Mesenchymal stem cell (in vitro differentiated cells and primary cell): ENCODE results near the gene SOD3.

Experiments
- DNase-seq: peaks from one replicate; pipeline ENCODE4 v3.0.0-alpha.2; 2013
- H2AFZ ChIP-seq: one replicate; pipeline ENCODE4 v1.6.1; 2013; ENCODE audit warnings: low read depth, mild to moderate bottlenecking, control low read depth, inconsistent platforms, low read length, moderate library complexity
- H2AK5ac ChIP-seq: 2 replicates; pipeline ENCODE4 v1.6.1; 2013; ENCODE audit warnings: low read length, moderate library complexity, mild to moderate bottlenecking, inconsistent platforms; ENCODE audit not compliant: severe bottlenecking
- H2BK120ac ChIP-seq: one replicate; pipeline ENCODE4 v1.6.1; 2013; ENCODE audit warnings: low read depth, mild to moderate bottlenecking, inconsistent platforms, low read length, moderate library complexity
- H2BK12ac ChIP-seq, 2 experiments: one replicate each; pipeline ENCODE4 v1.6.1; 2013; ENCODE audit warnings: inconsistent platforms in 2 of 2, low read length in 2 of 2, mild to moderate bottlenecking in 2 of 2, moderate library complexity in 2 of 2, control low read depth in 1 of 2
- H2BK15ac ChIP-seq: one replicate; pipeline ENCODE4 v1.6.1; 2013; ENCODE audit warnings: mild to moderate bottlenecking, low read depth, inconsistent platforms; ENCODE audit not compliant: poor library complexity, severe bottlenecking
- H2BK5ac ChIP-seq: 2 replicates; pipeline ENCODE4 v1.6.1; 2013; ENCODE audit warnings: low read depth, mild to moderate bottlenecking, low read length, control low read depth, inconsistent platforms; ENCODE audit not compliant: poor library complexity, severe bottlenecking
- H3K14ac ChIP-seq, 2 experiments: one replicate each; pipeline ENCODE4 v1.6.1; 2013; ENCODE audit warnings: inconsistent platforms in 2 of 2, low read length in 2 of 2, control low read depth in 1 of 2, mild to moderate bottlenecking in 1 of 2, moderate library complexity in 1 of 2
- H3K18ac ChIP-seq, 2 experiments: one replicate each; pipeline ENCODE4 v1.6.1; 2013; ENCODE audit warnings: inconsistent platforms in 2 of 2, low read length in 2 of 2, control low read depth in 1 of 2, low read depth in 1 of 2, mild to moderate bottlenecking in 1 of 2
- H3K23ac ChIP-seq, 2 experiments: one replicate each; pipeline ENCODE4 v1.6.1; 2013; ENCODE audit warnings: inconsistent platforms in 2 of 2, low read length in 2 of 2, mild to moderate bottlenecking in 2 of 2, moderate library complexity in 2 of 2, control low read depth in 1 of 2
- H3K27ac ChIP-seq: 2 replicates; pipeline ENCODE4 v1.5.1; 2013; ENCODE audit warnings: mild to moderate bottlenecking, moderate library complexity, low read length, control low read depth, inconsistent platforms; ENCODE audit not compliant: poor library complexity, severe bottlenecking
- H3K27me3 ChIP-seq, 2 experiments: 2 replicates each; pipeline versions ENCODE4 v1.6.1 to v1.7.0; 2013; ENCODE audit warnings: low read length in 2 of 2, mild to moderate bottlenecking in 2 of 2, moderate library complexity in 2 of 2, control low read depth in 1 of 2, inconsistent platforms in 1 of 2; ENCODE audit not compliant: control insufficient read depth in 1 of 2, insufficient read depth in 1 of 2
- H3K36me3 ChIP-seq, 2 experiments: 2 replicates each; pipeline versions ENCODE4 v1.6.1 to v1.7.0; 2013; ENCODE audit warnings: low read length in 2 of 2, control low read depth in 1 of 2, inconsistent platforms in 1 of 2, low read depth in 1 of 2, mild to moderate bottlenecking in 1 of 2; ENCODE audit not compliant: insufficient read depth in 2 of 2, control insufficient read depth in 1 of 2
- H3K4ac ChIP-seq, 2 experiments: one replicate each; pipeline ENCODE4 v1.6.1; 2013; ENCODE audit warnings: inconsistent platforms in 2 of 2, low read length in 2 of 2, mild to moderate bottlenecking in 2 of 2, moderate library complexity in 2 of 2, control low read depth in 1 of 2, low read depth in 1 of 2
- H3K4me1 ChIP-seq: 2 replicates; pipeline ENCODE4 v1.6.1; 2013; ENCODE audit warnings: low read depth, low read length, control low read depth; ENCODE audit not compliant: control insufficient read depth, insufficient read depth
- H3K4me2 ChIP-seq: 2 replicates; pipeline ENCODE4 v1.6.1; 2013; ENCODE audit warnings: low read length, mild to moderate bottlenecking, inconsistent platforms; ENCODE audit not compliant: poor library complexity, severe bottlenecking
- H3K4me3 ChIP-seq, 2 experiments: 2 replicates each; pipeline versions ENCODE4 v1.5.1 to v1.7.0; 2013; ENCODE audit warnings: low read length in 2 of 2, mild to moderate bottlenecking in 2 of 2, control low read depth in 1 of 2, low read depth in 1 of 2; ENCODE audit not compliant: insufficient read depth in 1 of 2
- H3K79me1 ChIP-seq: replicated peaks from 2 replicates; pipeline ENCODE4 v1.6.1; 2013; ENCODE audit warnings: mild to moderate bottlenecking, control low read depth, low read length, inconsistent platforms; ENCODE audit not compliant: poor library complexity, severe bottlenecking
- H3K9ac ChIP-seq: 2 replicates; pipeline ENCODE4 v1.7.0; 2013; ENCODE audit warnings: mild to moderate bottlenecking, low read length, moderate library complexity
- H3K9me3 ChIP-seq: 2 replicates; pipeline ENCODE4 v1.7.0; 2013; ENCODE audit warnings: mild to moderate bottlenecking, low read length; ENCODE audit not compliant: control insufficient read depth
- H4K8ac ChIP-seq: one replicate; pipeline ENCODE4 v1.6.1; 2013; ENCODE audit warnings: inconsistent platforms, mild to moderate bottlenecking, low read length, moderate library complexity
- H4K91ac ChIP-seq: one replicate; pipeline ENCODE4 v1.6.1; 2013; ENCODE audit warnings: mild to moderate bottlenecking, low read length, inconsistent platforms
- WGBS: methylation state at CpG from one replicate; pipeline ENCODE4 v1.1.7; 2013; ENCODE audit warnings: mixed read lengths; 5-methylcytosine and 5-hydroxymethylcytosine counted together

Gene SOD3

GRCh38 chr4:24842356-24842755, 47.0 kb downstream of the SOD3 start:
- Histone ChIP-seq H2BK120ac (no peak overlapping the region), H2BK5ac (no peak overlapping the region), H2AFZ (no peak overlapping the region), H2AK5ac (no peak overlapping the region), H3K4me3 (no peak overlapping the region), H3K79me1 (peaks cover 3% of the 10 kb centered on the region), H3K23ac (no peak overlapping the region), H3K4ac (no peak overlapping the region), H3K14ac (no peak overlapping the region), H3K9me3 (peaks cover 5% of the 10 kb centered on the region), H3K9ac (no peak overlapping the region), H3K36me3 (peaks cover 3 to 34% of the 10 kb centered on the region in 2 experiments), H4K91ac (no peak overlapping the region), H2BK12ac (no peak overlapping the region), H2BK15ac (no peak overlapping the region), H3K18ac (no peak overlapping the region), H3K27me3 (no peaks in the 10 kb centered on the region), H3K4me1 (peaks cover 5% of the 10 kb centered on the region), H4K8ac (no peak overlapping the region), H3K4me2 (no peak overlapping the region), H3K27ac (no peak overlapping the region)
- DNase-seq, result no peak
- 80% methylated on average over 9 of the region's 9 CpGs for WGBS

DNA sequence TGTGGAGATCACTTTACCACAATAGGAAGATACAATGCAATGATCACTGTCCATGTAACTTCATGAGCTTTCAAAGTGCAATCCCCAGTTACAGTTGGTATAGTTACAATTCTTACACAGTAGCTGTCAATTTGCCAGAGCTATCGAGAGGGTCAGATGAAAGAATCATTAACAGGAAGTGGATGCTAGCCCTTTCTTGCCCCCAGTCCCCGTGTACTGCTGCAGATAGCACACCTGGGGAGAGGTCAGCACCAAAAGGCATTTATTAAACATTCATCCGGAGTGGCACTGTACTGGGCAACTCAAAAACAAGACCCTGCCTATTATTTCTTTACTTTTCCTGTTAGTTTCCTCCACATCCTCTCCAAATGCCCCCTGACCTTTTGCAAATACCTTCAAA, 47.7 kb downstream of the SOD3 start:
- 84% methylated on average over 3 of the region's 3 CpGs for WGBS
- no peak overlapping the region for H4K91ac ChIP-seq
- DNase-seq, result no peak
- H3K36me3 ChIP-seq, result peaks cover 3 to 27% of the 10 kb centered on the region in 2 experiments
- no peak overlapping the region for H3K14ac ChIP-seq
- H3K4me3 ChIP-seq, result no peak overlapping the region
- H3K9me3 ChIP-seq, result peaks cover 5% of the 10 kb centered on the region
- H2BK15ac ChIP-seq, result no peak overlapping the region
- H4K8ac ChIP-seq, result no peak overlapping the region
- no peak overlapping the region for H3K23ac ChIP-seq
- H3K9ac ChIP-seq, result no peak overlapping the region
- peaks cover 3% of the 10 kb centered on the region for H3K79me1 ChIP-seq
- no peak overlapping the region for H3K4ac ChIP-seq
- H2AK5ac ChIP-seq, result no peak overlapping the region
- H3K27me3 ChIP-seq, result no peaks in the 10 kb centered on the region
- H3K27ac ChIP-seq, result no peak overlapping the region
- no peak overlapping the region for H2AFZ ChIP-seq
- no peak overlapping the region for H3K4me2 ChIP-seq
- H3K18ac ChIP-seq, result no peak overlapping the region
- H2BK120ac ChIP-seq, result no peak overlapping the region
- H2BK12ac ChIP-seq, result no peak overlapping the region
- peaks cover 5% of the 10 kb centered on the region for H3K4me1 ChIP-seq
- H2BK5ac ChIP-seq, result no peak overlapping the region

DNA sequence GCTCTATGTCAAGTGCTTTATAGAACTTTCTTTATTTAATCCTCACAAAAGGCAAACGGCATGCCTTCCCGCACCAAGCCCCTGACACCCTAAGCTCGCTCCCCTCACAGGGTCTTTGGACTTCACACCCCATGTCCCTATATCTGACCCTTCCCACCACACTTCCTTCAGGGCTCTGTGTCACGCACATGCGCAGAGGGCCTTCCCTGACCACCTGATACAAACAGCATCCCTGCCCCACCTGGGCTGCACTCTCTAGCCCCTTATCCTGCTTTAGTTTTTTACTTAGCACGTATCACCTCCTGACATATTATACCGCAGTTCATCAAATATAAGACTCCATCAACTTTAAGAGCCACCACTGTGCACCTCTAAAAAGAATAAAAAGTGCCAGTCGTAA, 49.8 kb downstream of the SOD3 start:
- peaks cover 6% of the 10 kb centered on the region for H3K4me1 ChIP-seq
- H2AFZ ChIP-seq, result no peak overlapping the region
- no peak overlapping the region for H4K91ac ChIP-seq
- H2BK120ac ChIP-seq, result no peak overlapping the region
- H2AK5ac ChIP-seq, result no peak overlapping the region
- no peak overlapping the region for H3K4ac ChIP-seq
- no peak overlapping the region for H3K4me2 ChIP-seq
- H2BK15ac ChIP-seq, result no peak overlapping the region
- no peak overlapping the region for H3K27ac ChIP-seq
- 97% methylated on average over 8 of the region's 8 CpGs for WGBS
- peaks cover 5% of the 10 kb centered on the region for H3K9me3 ChIP-seq
- peaks cover 3 to 26% of the 10 kb centered on the region in 2 experiments for H3K36me3 ChIP-seq
- H3K4me3 ChIP-seq, result no peak overlapping the region
- no peaks in the 10 kb centered on the region for H3K27me3 ChIP-seq
- no peak overlapping the region for H3K23ac ChIP-seq
- H3K14ac ChIP-seq, result no peak overlapping the region
- H3K9ac ChIP-seq, result no peak overlapping the region
- H2BK5ac ChIP-seq, result no peak overlapping the region
- peaks cover 3% of the 10 kb centered on the region for H3K79me1 ChIP-seq
- H2BK12ac ChIP-seq, result no peak overlapping the region
- DNase-seq, result no peak
- H3K18ac ChIP-seq, result no peak overlapping the region
- H4K8ac ChIP-seq, result no peak overlapping the region

DNA sequence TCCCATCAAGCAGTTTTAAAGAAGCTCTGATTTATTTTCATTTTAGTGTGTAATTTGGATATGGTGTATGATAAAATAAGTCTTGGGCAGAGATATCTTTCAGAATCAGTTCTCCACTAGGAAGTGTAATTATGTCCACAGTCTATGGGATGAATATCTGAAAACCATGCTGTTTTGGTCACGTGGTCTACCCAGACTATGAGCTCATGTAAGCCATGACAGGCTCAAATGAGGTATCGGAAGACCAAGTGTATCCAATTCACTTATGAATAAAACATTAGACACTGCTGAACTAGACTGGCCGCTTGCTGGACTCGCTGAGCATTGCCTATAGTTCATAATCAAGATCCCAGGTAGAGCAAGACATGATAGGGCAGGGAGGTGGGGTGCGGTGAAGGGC, 50.5 kb downstream of the SOD3 start:
- Histone ChIP-seq H3K27me3 (no peaks in the 10 kb centered on the region), H4K91ac (no peak overlapping the region), H2AFZ (no peak overlapping the region), H3K4me1 (peaks cover 9% of the 10 kb centered on the region), H3K27ac (no peak overlapping the region), H3K23ac (no peak overlapping the region), H3K4me3 (no peak overlapping the region), H3K36me3 (peaks cover 0 to 18% of the 10 kb centered on the region in 2 experiments), H4K8ac (no peak overlapping the region), H3K9ac (no peak overlapping the region), H2BK120ac (no peak overlapping the region), H2AK5ac (no peak overlapping the region), H3K4ac (no peak overlapping the region), H3K14ac (no peak overlapping the region), H3K18ac (no peak overlapping the region), H2BK5ac (no peak overlapping the region), H2BK15ac (no peak overlapping the region), H3K9me3 (no peaks in the 10 kb centered on the region), H3K79me1 (peaks cover 2% of the 10 kb centered on the region), H2BK12ac (no peak overlapping the region), H3K4me2 (no peak overlapping the region)
- 97% methylated on average over 5 of the region's 5 CpGs for WGBS
- DNase-seq, result no peak
